RWPE2 (cell line): ENCODE measurements around the gene ATG2A.
A peak's percentile ranks its signal among the peaks of the same experiment; 100 is the strongest.

Source experiments
- ATAC-seq: fragments of 200-7000 bp; cut with Tn5 transposase; 3 replicates; pipeline ENCODE4 v1.9.1; 2021; ENCODE audit warnings: low read depth
- DNase-seq: peaks from one replicate; pipeline ENCODE4 v3.0.0-alpha.2; 2020; ENCODE audit warnings: low spot score
- H3K27ac ChIP-seq: fragments of 450-650 bp; 2 replicates; pipeline ENCODE4 v1.5.1; 2017; ENCODE audit warnings: mild to moderate bottlenecking; ENCODE audit not compliant: poor library complexity, severe bottlenecking
- H3K27me3 ChIP-seq: fragments of 250-450 bp; sonication (Bioruptor Pico); 2 replicates; pipeline ENCODE4 v1.5.1; 2021; ENCODE audit warnings: mild to moderate bottlenecking, moderate library complexity; ENCODE audit not compliant: insufficient read depth, poor library complexity, severe bottlenecking
- H3K36me3 ChIP-seq: fragments of 250-450 bp; sonication (Bioruptor Pico); 2 replicates; pipeline ENCODE4 v1.5.1; 2020; ENCODE audit warnings: low read depth, mild to moderate bottlenecking, moderate library complexity
- H3K4me1 ChIP-seq: fragments of 250-450 bp; sonication (Bioruptor Pico); 2 replicates; pipeline ENCODE4 v1.5.1; 2021; ENCODE audit warnings: mild to moderate bottlenecking, moderate library complexity; ENCODE audit not compliant: insufficient read depth, poor library complexity, severe bottlenecking
- H3K4me3 ChIP-seq: fragments of 250-450 bp; sonication (Bioruptor Pico); 2 replicates; pipeline ENCODE4 v1.5.1; 2021; ENCODE audit warnings: mild to moderate bottlenecking, moderate library complexity; ENCODE audit not compliant: severe bottlenecking
- H3K9me3 ChIP-seq: fragments of 250-450 bp; sonication (Bioruptor Pico); 2 replicates; pipeline ENCODE4 v1.5.1; 2021; ENCODE audit warnings: mild to moderate bottlenecking, moderate library complexity; ENCODE audit not compliant: severe bottlenecking
- CTCF ChIP-seq: fragments of 450-650 bp; IDR thresholded peaks from one replicate; pipeline ENCODE4 v1.5.1; 2017; ENCODE audit warnings: mild to moderate bottlenecking, moderate library complexity; ENCODE audit not compliant: poor library complexity, severe bottlenecking

Gene ATG2A

GRCh38 chr11:64883575-64883974 is 33.4 kb downstream of the ATG2A start:
- no peak for ATAC-seq
- no peak for DNase-seq

DNA sequence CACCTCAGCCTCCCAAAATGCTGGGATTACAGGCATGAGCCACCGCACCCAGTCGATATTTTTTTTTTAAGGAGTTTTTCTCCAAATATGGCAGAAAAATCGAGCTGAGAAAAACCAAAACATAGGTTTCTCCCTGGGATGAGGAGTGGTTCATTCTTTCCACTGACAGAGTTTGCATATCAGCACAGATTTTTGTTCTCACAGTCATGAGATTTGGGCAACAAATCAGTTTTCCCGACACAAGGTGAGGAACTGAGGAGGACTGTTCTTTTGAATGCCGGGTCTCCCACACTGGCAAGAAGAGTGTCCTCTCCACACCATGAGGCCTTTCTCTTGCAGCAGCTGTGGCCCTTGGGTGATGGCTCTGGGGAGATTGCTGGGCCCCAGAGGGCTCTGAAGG is 34.8 kb downstream of the ATG2A start:
- Histone ChIP-seq H3K27me3 (no peaks in the 10 kb centered on the region), H3K9me3 (no peaks in the 10 kb centered on the region), H3K27ac (no peak overlapping the region), H3K36me3 (no peaks in the 10 kb centered on the region; the same call in 1 of the 2 replicates), H3K4me1 (peaks cover 11% of the 10 kb centered on the region), H3K4me3 (no peak overlapping the region)
- TF ChIP-seq CTCF, result no peak
- no peak for ATAC-seq
- no peak for DNase-seq

More at GRCh38 chr11:64883575-64883974, 33.4 kb downstream of the ATG2A start:
- Histone ChIP-seq H3K4me3 (no peak overlapping the region), H3K9me3 (no peaks in the 10 kb centered on the region), H3K27me3 (no peaks in the 10 kb centered on the region), H3K27ac (no peak overlapping the region), H3K4me1 (peaks cover 11% of the 10 kb centered on the region), H3K36me3 (no peaks in the 10 kb centered on the region)
- no peak for TF ChIP-seq CTCF

DNA sequence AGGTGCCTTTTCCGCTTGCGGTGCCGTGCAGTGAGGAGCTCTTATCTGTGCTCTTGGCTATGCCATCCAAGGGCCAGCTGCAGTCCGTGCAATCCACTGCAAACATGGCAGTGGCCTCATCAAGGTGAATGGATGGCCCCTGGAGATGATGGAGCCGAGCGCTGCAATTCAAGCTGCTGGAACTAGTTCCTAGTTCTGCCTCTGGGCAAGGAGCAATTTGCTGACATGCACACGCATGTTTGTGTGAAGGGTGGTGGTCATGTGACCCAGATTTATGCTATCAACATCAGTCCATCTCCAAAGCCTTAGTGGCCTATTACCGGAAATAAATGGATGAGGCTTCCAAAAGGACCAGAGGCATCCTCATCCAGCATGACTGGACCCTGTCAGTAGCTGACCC is 35.5 kb downstream of the ATG2A start:
- Histone ChIP-seq H3K4me1 (peaks cover 11% of the 10 kb centered on the region), H3K27me3 (no peaks in the 10 kb centered on the region), H3K36me3 (peaks cover 6% of the 10 kb centered on the region), H3K4me3 (no peak overlapping the region), H3K9me3 (no peaks in the 10 kb centered on the region), H3K27ac (no peak overlapping the region)
- DNase-seq (no peak), ATAC-seq (no peak)
- no peak for TF ChIP-seq CTCF

DNA sequence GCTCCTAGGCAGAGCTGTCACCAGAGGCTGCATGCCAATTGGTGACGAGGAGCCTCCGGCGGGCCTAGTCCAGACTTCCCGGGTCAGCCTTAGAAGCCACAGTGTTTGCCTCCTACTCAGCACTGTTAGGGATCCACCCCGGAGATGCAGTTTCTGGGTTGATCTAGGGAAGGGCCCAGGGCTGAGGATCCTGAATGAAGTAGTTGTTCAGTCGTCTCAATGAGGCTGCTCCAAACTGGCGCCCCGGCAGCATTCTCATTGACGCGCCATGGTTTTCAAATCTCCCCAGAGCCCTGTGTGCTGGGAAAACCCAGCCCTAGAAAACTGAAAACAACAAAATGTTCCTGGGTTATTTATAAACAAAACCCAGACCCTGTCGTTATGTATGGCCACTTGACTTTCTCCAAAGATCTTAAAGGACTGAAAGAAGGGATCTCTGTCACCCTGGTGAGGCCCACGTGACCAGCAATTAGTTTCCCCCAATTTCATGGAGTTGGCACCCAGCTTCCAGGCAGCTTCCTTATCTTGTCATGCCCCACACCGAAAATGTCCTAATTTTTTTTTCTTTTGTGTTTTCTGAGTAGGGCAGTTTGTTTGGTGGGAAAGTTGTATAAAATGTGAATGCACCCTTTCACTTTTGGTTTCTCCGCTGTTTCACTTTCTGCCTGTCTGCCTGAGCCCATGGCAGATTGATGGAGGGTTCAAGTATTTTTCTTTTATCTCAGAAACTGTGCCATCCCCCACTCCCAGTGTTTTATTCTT is 36.6 kb downstream of the ATG2A start:
- peaks cover 17% of the 10 kb centered on the region for H3K36me3 ChIP-seq
- H3K27me3 ChIP-seq, result no peaks in the 10 kb centered on the region
- H3K27ac ChIP-seq, result no peak overlapping the region
- no peak overlapping the region for H3K4me3 ChIP-seq
- DNase-seq, result no peak
- no peak for ATAC-seq
- peaks cover 1% of the 10 kb centered on the region for H3K4me1 ChIP-seq
- TF ChIP-seq CTCF, result no peak
- H3K9me3 ChIP-seq, result no peaks in the 10 kb centered on the region

GRCh38 chr11:64879244-64879900 is 37.6 kb downstream of the ATG2A start:
- no peaks in the 10 kb centered on the region for H3K9me3 ChIP-seq
- no peaks in the 10 kb centered on the region for H3K27me3 ChIP-seq
- peak overlapping the region; percentile 83 for H3K4me3 ChIP-seq
- H3K27ac ChIP-seq, result peak overlapping the region; percentile 62
- H3K36me3 ChIP-seq, result peaks cover 27% of the 10 kb centered on the region
- no peak for ATAC-seq
- TF ChIP-seq CTCF, result no peak
- no peak for DNase-seq
- no peaks in the 10 kb centered on the region for H3K4me1 ChIP-seq
